K562 (cell line): ENCODE measurements around the gene CHD5.

ENCODE experiments used
- HNRNPH1 ChIP-seq: fragments of 200-400 bp; formaldehyde crosslinking; optimal IDR thresholded peaks from 2 replicates; pipeline ENCODE3; 2017; ENCODE audit warnings: low read depth, mild to moderate bottlenecking, low read length, moderate library complexity
- KDM1A ChIP-seq, 2 experiments: fragments of 450-650 bp; IDR thresholded peaks; 2 replicates each; pipeline ENCODE4 v1.6.1; 2016; ENCODE audit warnings: mild to moderate bottlenecking in 2 of 2
- NBN ChIP-seq: fragments of 450-650 bp; IDR thresholded peaks from 2 replicates; pipeline ENCODE4 v1.6.1; 2016; ENCODE audit warnings: low read depth, mild to moderate bottlenecking

- TF ChIP-seq HNRNPH1 (no peak), KDM1A (IDR thresholded peaks at IDR 0.05) (no peak), NBN (no peak)
Measured at GRCh38 chr1:6207921-6208320, 27.8 kb upstream of the CHD5 start.
